ENCODE data around the gene SYT1.

SYT1 gene

DNA sequence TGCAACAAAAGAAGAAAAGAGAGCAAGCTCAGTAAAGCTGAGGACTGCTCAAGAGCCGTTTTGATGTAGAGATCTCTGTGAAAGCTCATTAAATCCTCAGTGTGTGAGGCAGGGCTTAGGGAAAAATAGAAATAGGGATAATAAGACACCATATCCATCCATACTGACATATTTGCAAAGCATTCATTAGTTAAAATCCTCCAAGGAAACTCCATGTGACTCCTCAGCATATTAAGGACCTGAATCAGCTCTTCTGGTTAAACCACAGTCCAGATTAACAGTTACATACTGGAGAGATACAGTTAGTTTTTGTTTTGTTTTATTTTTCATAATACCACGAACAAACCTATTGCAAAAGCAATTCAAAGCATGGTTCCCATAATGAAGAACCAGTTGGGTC is 538.0 kb downstream of the SYT1 start:
- no peak overlapping the region for H3K9ac ChIP-seq (ENCODE audit: low read depth, low read length)
- no peaks in the 10 kb centered on the region for H3K27me3 ChIP-seq (ENCODE audit: control insufficient read depth, insufficient read depth, low read length)
- no peaks in the 10 kb centered on the region for H3K9me3 ChIP-seq (ENCODE audit: control insufficient read depth, insufficient read depth, low read length)
- peaks cover 20% of the 10 kb centered on the region for H3K4me1 ChIP-seq (ENCODE audit: control insufficient read depth, insufficient read depth, low read length)
- no peaks in the 10 kb centered on the region for H3K36me3 ChIP-seq (ENCODE audit: control insufficient read depth, insufficient read depth, low read length)
- H3K4me3 ChIP-seq (ENCODE audit: low read depth, low read length) = no peak overlapping the region

DNA sequence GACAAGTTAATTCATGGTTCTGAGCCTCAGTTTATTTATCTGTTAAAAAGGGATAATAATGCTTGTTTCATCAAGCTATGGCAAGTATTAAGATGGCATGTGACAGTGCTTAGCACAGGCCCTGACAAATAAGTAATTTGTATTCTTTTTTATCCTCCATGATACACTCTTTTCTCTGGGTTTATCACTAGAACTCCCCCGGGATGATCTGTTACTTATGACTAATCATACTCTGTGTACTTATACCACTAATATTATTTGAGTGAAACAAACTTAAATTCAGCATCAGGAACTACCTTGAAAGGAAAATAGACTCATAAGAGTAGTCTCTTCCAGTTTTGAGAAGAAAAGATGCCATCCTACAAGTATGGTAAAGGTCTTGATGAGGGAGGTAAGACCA is 542.4 kb downstream of the SYT1 start:
- H3K9ac ChIP-seq (ENCODE audit: low read depth, low read length) = no peak overlapping the region
- no peaks in the 10 kb centered on the region for H3K36me3 ChIP-seq (ENCODE audit: control insufficient read depth, insufficient read depth, low read length)
- peaks cover 22% of the 10 kb centered on the region for H3K4me1 ChIP-seq (ENCODE audit: control insufficient read depth, insufficient read depth, low read length)
- no peak overlapping the region for H3K4me3 ChIP-seq (ENCODE audit: low read depth, low read length)
- H3K9me3 ChIP-seq (ENCODE audit: control insufficient read depth, insufficient read depth, low read length) = no peaks in the 10 kb centered on the region
- H3K27me3 ChIP-seq (ENCODE audit: control insufficient read depth, insufficient read depth, low read length) = no peaks in the 10 kb centered on the region

DNA sequence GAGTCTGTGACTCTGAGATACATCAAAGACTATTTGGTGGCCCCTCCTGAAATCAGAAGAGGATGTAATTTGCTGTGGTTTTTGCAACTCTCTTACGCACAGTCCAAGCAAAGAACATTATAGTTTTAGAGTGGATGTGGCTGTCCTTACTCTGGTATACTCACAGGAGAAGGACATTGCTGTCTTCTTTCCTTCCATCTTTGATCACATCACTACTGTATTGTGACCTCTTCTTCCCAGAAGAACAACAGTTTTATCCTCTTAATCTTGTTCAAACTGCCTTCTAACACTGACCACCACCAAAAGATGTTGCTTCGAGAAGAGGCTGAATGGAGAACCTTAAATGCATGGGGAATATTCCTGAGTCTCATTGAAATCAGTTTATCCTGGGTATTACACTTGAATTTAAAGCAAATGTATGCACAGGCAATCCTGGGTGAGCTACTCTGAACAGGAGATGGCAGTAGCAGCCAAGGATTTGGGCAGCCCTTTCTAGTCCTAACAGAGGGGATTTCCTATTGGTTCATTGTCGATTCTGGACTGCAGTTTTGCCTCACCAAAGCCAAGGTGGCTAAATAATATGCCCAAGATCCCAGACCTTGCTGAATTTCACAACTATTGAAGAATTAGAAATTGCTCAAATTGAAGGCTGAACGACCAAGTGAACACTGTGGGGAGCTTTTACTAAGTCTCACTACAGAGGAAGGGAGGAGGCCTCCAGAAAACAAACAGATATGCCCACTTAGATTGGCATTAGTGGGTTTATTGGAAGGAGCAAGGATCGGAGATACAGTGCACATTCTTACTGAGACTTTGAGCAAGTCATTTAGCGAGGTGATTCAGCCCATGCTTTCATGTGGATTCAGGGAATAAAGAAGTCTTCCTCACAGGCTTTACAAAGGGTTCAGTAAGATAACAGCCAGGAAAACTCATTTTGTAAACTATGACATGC is 543.4 kb downstream of the SYT1 start:
- no peaks in the 10 kb centered on the region for H3K36me3 ChIP-seq (ENCODE audit: control insufficient read depth, insufficient read depth, low read length)
- no peaks in the 10 kb centered on the region for H3K9me3 ChIP-seq (ENCODE audit: control insufficient read depth, insufficient read depth, low read length)
- no peaks in the 10 kb centered on the region for H3K27me3 ChIP-seq (ENCODE audit: control insufficient read depth, insufficient read depth, low read length)
- H3K4me3 ChIP-seq (ENCODE audit: low read depth, low read length) = no peak overlapping the region
- H3K4me1 ChIP-seq (ENCODE audit: control insufficient read depth, insufficient read depth, low read length) = peaks cover 12% of the 10 kb centered on the region
- H3K9ac ChIP-seq (ENCODE audit: low read depth, low read length) = no peak overlapping the region

DNA sequence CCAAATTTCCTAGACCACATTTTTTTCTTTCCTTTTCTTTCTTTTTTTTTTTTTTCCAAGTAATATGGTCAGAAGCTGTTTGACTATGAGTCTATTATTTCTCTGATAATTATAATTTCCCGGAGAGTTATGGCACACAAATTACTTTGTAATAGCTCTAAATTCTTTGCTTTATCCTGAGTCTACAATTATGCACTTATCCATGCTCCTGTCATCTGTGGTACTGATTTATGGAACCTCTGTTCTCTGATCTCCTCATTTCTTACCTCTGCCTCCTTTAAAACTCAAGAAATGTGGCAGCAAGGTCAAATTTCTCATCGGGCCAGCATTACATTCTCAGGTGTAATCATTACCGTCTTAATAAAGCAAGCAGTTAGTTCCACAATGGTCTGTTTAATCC is 544.1 kb downstream of the SYT1 start:
- Histone ChIP-seq H3K9ac (ENCODE audit: low read depth, low read length) (no peak overlapping the region), H3K4me3 (ENCODE audit: low read depth, low read length) (no peak overlapping the region)

DNA sequence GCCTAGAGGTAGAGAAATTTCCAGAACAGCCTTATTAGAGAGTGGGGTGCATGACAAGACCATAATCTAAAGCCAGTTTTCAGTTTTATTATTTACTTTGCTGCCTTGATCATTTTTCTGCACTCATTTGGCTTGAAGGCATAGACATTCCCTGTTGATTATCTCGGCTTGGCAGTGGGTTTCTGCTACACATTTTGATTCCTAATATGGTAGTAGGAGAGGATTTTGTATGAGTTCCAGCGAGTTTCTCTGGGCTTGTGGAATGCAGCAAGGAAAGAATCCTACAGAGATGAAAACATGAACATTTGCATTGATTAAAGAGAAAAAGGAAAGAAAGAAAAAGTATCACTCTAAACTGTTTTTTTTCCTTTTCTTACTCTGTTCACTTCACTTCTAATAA is 545.0 kb downstream of the SYT1 start:
- peaks cover 3% of the 10 kb centered on the region for H3K4me1 ChIP-seq (ENCODE audit: control insufficient read depth, insufficient read depth, low read length)
- no peak overlapping the region for H3K4me3 ChIP-seq (ENCODE audit: low read depth, low read length)
- H3K9ac ChIP-seq (ENCODE audit: low read depth, low read length) = no peak overlapping the region
- H3K27me3 ChIP-seq (ENCODE audit: control insufficient read depth, insufficient read depth, low read length) = no peaks in the 10 kb centered on the region
- H3K9me3 ChIP-seq (ENCODE audit: control insufficient read depth, insufficient read depth, low read length) = no peaks in the 10 kb centered on the region
- no peaks in the 10 kb centered on the region for H3K36me3 ChIP-seq (ENCODE audit: control insufficient read depth, insufficient read depth, low read length)

More for the DNA sequence above, 544.1 kb downstream of the SYT1 start:
- no peaks in the 10 kb centered on the region for H3K9me3 ChIP-seq (ENCODE audit: control insufficient read depth, insufficient read depth, low read length)
- H3K27me3 ChIP-seq (ENCODE audit: control insufficient read depth, insufficient read depth, low read length) = no peaks in the 10 kb centered on the region
- no peaks in the 10 kb centered on the region for H3K36me3 ChIP-seq (ENCODE audit: control insufficient read depth, insufficient read depth, low read length)
- peaks cover 5% of the 10 kb centered on the region for H3K4me1 ChIP-seq (ENCODE audit: control insufficient read depth, insufficient read depth, low read length)

DNA sequence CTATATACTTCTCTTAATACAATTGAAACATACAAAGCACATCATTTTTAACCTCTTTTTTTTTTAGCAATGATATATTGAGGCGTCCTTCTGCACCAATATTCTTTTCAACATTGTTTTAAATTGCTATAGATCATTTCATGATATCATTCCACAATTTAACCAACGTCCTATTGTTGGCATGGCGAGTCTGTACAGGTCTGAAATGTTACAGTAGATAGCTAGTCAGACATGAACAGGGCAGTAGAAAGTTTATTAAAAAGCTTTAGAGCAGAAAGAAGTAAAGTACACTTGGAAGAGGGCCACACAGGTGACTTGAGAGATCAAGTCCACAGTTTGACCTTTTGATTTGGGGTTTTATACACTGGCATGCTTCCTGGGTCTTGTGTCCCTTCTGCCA is 547.2 kb downstream of the SYT1 start:
- Histone ChIP-seq H3K9me3 (ENCODE audit: control insufficient read depth, insufficient read depth, low read length) (no peaks in the 10 kb centered on the region), H3K4me3 (ENCODE audit: low read depth, low read length) (no peak overlapping the region), H3K4me1 (ENCODE audit: control insufficient read depth, insufficient read depth, low read length) (peaks cover 14% of the 10 kb centered on the region), H3K27me3 (ENCODE audit: control insufficient read depth, insufficient read depth, low read length) (no peaks in the 10 kb centered on the region), H3K36me3 (ENCODE audit: control insufficient read depth, insufficient read depth, low read length) (no peaks in the 10 kb centered on the region), H3K9ac (ENCODE audit: low read depth, low read length) (no peak overlapping the region)

DNA sequence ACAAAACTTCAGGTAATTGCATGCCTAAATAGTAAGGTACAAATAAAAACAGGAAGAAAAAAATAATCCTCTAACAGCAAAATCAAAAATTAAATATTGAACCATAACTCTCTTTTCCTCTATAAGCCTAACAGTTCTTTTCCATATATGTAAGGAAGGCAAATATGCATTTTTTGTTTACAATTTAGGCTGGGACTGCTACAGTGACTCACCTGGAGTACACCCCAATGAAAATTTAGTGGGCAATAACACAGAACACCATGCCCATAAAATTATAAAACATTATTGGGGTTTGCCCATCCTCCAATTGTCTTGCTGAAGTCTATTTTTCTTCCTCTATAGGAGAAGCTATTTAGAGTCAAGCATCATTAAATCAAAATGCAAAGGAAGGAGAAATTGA is 549.2 kb downstream of the SYT1 start:
- no peaks in the 10 kb centered on the region for H3K36me3 ChIP-seq (ENCODE audit: control insufficient read depth, insufficient read depth, low read length)
- H3K9ac ChIP-seq (ENCODE audit: low read depth, low read length) = no peak overlapping the region
- no peaks in the 10 kb centered on the region for H3K9me3 ChIP-seq (ENCODE audit: control insufficient read depth, insufficient read depth, low read length)
- H3K27me3 ChIP-seq (ENCODE audit: control insufficient read depth, insufficient read depth, low read length) = no peaks in the 10 kb centered on the region
- no peak overlapping the region for H3K4me3 ChIP-seq (ENCODE audit: low read depth, low read length)
- peaks cover 14% of the 10 kb centered on the region for H3K4me1 ChIP-seq (ENCODE audit: control insufficient read depth, insufficient read depth, low read length)

DNA sequence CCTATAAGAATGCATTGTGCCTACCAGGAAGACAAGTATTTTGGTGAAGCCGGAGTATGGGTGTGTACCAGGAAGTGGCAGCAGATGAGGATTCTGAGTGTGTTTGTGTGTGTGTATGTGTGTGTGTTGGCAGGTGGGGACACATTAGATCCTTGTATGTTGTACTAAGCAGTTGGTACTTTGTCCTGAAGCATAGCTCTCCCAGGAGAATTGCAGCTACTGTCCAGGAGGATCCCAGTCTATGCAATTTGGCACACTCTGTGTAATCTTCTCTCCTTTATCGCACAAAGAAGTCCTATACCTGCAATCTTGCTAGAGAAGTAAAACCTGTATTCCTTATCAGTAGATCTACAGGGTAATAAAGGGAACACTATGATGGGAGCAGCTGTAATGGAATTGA is 549.7 kb downstream of the SYT1 start:
- H3K27me3 ChIP-seq (ENCODE audit: control insufficient read depth, insufficient read depth, low read length) = no peaks in the 10 kb centered on the region
- no peak overlapping the region for H3K9ac ChIP-seq (ENCODE audit: low read depth, low read length)
- no peak overlapping the region for H3K4me3 ChIP-seq (ENCODE audit: low read depth, low read length)
- H3K36me3 ChIP-seq (ENCODE audit: control insufficient read depth, insufficient read depth, low read length) = no peaks in the 10 kb centered on the region
- peaks cover 14% of the 10 kb centered on the region for H3K4me1 ChIP-seq (ENCODE audit: control insufficient read depth, insufficient read depth, low read length)
- H3K9me3 ChIP-seq (ENCODE audit: control insufficient read depth, insufficient read depth, low read length) = no peaks in the 10 kb centered on the region

DNA sequence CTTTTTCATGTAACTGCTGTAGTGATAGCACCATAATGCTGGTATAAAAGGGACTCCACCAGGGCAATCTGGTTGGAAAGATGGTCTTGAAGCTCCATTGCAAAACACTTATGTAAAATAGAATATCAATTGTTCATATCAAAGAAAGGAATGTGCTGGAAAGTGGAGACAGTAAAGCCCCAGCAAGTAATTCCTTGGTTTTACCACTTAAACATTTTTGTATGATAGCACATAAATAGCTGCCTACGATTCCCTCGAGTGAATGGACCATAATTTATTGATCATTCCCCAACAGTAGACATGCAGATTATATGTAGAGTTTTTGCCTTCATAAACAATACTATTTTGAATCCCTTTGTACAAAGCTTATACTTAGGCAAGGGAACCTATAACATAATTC is 550.7 kb downstream of the SYT1 start:
- Histone ChIP-seq H3K9me3 (ENCODE audit: control insufficient read depth, insufficient read depth, low read length) (no peaks in the 10 kb centered on the region), H3K4me3 (ENCODE audit: low read depth, low read length) (no peak overlapping the region)

DNA sequence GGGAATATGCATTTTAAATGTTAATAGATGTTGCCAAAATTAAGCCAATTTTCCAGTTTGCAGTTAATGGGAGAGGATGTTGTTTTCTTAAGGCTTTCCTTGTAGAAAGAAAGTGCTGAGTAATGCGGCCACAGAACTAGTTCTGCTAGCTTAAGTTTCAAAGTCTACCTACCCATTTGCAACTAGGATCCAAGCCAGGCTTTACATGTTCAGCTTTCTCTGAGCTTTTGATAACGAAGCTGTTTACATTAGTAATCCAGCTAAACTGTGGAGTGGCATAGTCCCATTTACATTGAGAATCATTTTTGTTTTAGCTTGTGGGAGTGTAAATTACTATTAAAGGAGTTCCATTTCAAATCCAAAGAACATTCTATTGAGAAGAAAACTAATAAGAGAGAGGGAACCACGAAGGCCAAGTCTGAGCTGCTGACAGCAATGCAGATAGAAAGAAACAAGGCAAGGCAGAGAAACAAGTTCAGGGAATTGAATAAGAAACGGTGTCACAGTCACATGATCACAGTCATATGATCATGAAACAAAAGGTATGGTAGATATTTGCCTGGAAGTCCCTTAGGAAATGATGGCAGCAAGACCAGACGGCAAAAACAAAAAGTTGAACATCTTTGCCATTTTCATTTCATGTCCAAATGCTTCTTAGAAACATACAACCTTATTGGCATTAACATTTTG is 551.3 kb downstream of the SYT1 start:
- Histone ChIP-seq H3K27me3 (ENCODE audit: control insufficient read depth, insufficient read depth, low read length) (no peaks in the 10 kb centered on the region), H3K4me1 (ENCODE audit: control insufficient read depth, insufficient read depth, low read length) (peaks cover 10% of the 10 kb centered on the region)

More for the DNA sequence above, 550.7 kb downstream of the SYT1 start:
- Histone ChIP-seq H3K27me3 (ENCODE audit: control insufficient read depth, insufficient read depth, low read length) (no peaks in the 10 kb centered on the region), H3K4me1 (ENCODE audit: control insufficient read depth, insufficient read depth, low read length) (peaks cover 10% of the 10 kb centered on the region), H3K9ac (ENCODE audit: low read depth, low read length) (no peak overlapping the region), H3K36me3 (ENCODE audit: control insufficient read depth, insufficient read depth, low read length) (no peaks in the 10 kb centered on the region)

DNA sequence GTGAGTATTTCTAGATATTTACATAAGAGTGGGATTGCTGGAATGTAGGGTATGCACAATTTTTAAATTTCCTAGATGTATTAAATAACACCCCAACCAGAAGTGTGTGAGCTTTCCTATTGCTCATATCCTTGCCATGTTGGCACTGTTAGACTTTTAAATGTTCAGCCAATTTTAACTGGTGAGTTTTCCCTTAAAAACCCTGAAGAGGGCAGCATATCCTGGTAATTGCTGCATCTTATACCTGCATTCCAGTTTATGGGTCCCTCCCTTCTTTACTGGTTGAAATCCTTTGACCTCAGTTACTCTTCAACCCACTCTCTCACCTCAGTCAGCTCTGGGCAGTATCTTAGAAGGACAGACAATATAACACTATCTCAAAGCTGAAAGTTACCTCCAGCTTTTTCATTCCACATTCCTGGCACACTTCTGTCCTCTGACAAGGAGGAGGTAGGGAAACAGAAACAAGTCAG is 555.6 kb downstream of the SYT1 start:
- H3K27me3 ChIP-seq (ENCODE audit: control insufficient read depth, insufficient read depth, low read length) = no peaks in the 10 kb centered on the region
- no peak overlapping the region for H3K4me3 ChIP-seq (ENCODE audit: low read depth, low read length)
- H3K9ac ChIP-seq (ENCODE audit: low read depth, low read length) = no peak overlapping the region
- H3K9me3 ChIP-seq (ENCODE audit: control insufficient read depth, insufficient read depth, low read length) = no peaks in the 10 kb centered on the region
- H3K36me3 ChIP-seq (ENCODE audit: control insufficient read depth, insufficient read depth, low read length) = no peaks in the 10 kb centered on the region
- H3K4me1 ChIP-seq (ENCODE audit: control insufficient read depth, insufficient read depth, low read length) = peaks cover 15% of the 10 kb centered on the region

More for the DNA sequence above, 551.3 kb downstream of the SYT1 start:
- no peaks in the 10 kb centered on the region for H3K36me3 ChIP-seq (ENCODE audit: control insufficient read depth, insufficient read depth, low read length)
- H3K9ac ChIP-seq (ENCODE audit: low read depth, low read length) = no peak overlapping the region
- H3K4me3 ChIP-seq (ENCODE audit: low read depth, low read length) = no peak overlapping the region
- H3K9me3 ChIP-seq (ENCODE audit: control insufficient read depth, insufficient read depth, low read length) = no peaks in the 10 kb centered on the region

All from iPS-15b (cell line).